Tibial nerve (tissue), 3 donors: ENCODE data around the gene KCNMA1.

Source experiments
- POLR2A ChIP-seq, 2 donors: fragments of 450-650 bp; IDR thresholded peaks; one replicate each; pipeline ENCODE4 v1.6.1; 2017; ENCODE audit warnings: antibody characterized with exemption in 2 of 2, mild to moderate bottlenecking in 2 of 2, moderate library complexity in 2 of 2
- TF ChIP-seq, protein P1 (sequence below), 5 experiments: fragments of 200-600 bp in 3 of 5; fragments of 450-650 bp in 2 of 5; sonication (generic) in 3 of 5; IDR thresholded peaks; one replicate each; pipeline ENCODE4 v1.5.1; 2016 to 2019; ENCODE audit warnings: antibody characterized with exemption in 5 of 5, mild to moderate bottlenecking in 3 of 5, moderate library complexity in 2 of 5

GRCh38 chr10:76981251-76981650, 656.4 kb downstream of the KCNMA1 start:
- TF ChIP-seq, protein P1, sequence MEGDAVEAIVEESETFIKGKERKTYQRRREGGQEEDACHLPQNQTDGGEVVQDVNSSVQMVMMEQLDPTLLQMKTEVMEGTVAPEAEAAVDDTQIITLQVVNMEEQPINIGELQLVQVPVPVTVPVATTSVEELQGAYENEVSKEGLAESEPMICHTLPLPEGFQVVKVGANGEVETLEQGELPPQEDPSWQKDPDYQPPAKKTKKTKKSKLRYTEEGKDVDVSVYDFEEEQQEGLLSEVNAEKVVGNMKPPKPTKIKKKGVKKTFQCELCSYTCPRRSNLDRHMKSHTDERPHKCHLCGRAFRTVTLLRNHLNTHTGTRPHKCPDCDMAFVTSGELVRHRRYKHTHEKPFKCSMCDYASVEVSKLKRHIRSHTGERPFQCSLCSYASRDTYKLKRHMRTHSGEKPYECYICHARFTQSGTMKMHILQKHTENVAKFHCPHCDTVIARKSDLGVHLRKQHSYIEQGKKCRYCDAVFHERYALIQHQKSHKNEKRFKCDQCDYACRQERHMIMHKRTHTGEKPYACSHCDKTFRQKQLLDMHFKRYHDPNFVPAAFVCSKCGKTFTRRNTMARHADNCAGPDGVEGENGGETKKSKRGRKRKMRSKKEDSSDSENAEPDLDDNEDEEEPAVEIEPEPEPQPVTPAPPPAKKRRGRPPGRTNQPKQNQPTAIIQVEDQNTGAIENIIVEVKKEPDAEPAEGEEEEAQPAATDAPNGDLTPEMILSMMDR (IDR thresholded peaks at IDR 0.05) = no peak
- TF ChIP-seq POLR2A (IDR thresholded peaks at IDR 0.05) = no peak
